Psoas muscle (tissue), 8 donors: ENCODE data around the gene ZSCAN22. TPM values are rescaled to one million over a fixed set of nuclear protein-coding genes. Genes with fewer than 3 reads are reported as not detected.
A peak's percentile ranks its signal among the peaks of the same experiment; 100 is the strongest.

Experiments used
- ATAC-seq, 4 donors: fragments of 200-7000 bp; cut with Tn5 transposase; one replicate each; pipeline ENCODE4 v1.9.1; 2020; ENCODE audit warnings: moderate library complexity in 3 of 4, mild to moderate bottlenecking in 2 of 4
- DNase-seq, 2 donors: peaks; one replicate each; pipeline ENCODE4 v3.0.0-alpha.2; 2020
- H3K27ac ChIP-seq: fragments of 200-600 bp; one replicate; pipeline ENCODE4 v1.8.0; 2022
- H3K27me3 ChIP-seq, 3 donors: fragments of 200-600 bp in 1 of 3; one replicate each; pipeline versions ENCODE4 v1.6.1 to v1.8.0; 2013 to 2022; ENCODE audit warnings: low read length in 2 of 3, mild to moderate bottlenecking in 2 of 3, moderate library complexity in 1 of 3; ENCODE audit not compliant: insufficient read depth in 3 of 3
- H3K36me3 ChIP-seq, 2 donors: fragments of 200-600 bp in 1 of 2; one replicate each; pipeline versions ENCODE4 v1.6.1 to v1.8.0; 2013 to 2022; ENCODE audit warnings: low read depth in 1 of 2, mild to moderate bottlenecking in 1 of 2, moderate library complexity in 1 of 2; ENCODE audit not compliant: insufficient read depth in 1 of 2
- H3K4me1 ChIP-seq: fragments of 200-600 bp; one replicate; pipeline ENCODE4 v1.8.0; 2022
- H3K4me3 ChIP-seq: fragments of 200-600 bp; one replicate; pipeline ENCODE4 v1.8.0; 2022; ENCODE audit warnings: mild to moderate bottlenecking
- H3K9me3 ChIP-seq: fragments of 200-600 bp; one replicate; pipeline ENCODE4 v1.8.0; 2022
- CTCF ChIP-seq: fragments of 200-600 bp; IDR thresholded peaks from one replicate; pipeline ENCODE4 v1.8.0; 2022; ENCODE audit warnings: antibody characterized with exemption
- WGBS, 3 donors: extraction: QIAGEN DNeasy Blood & Tissue Kit; methylation state at CpG; one replicate each; pipeline versions ENCODE4 v1.1.6 to v1.1.7; 2013; 5-methylcytosine and 5-hydroxymethylcytosine counted together
- intact Hi-C, 2 donors: fragments of 100-400 bp; cut with DNase I; formaldehyde crosslinking; loops; one replicate each; pipeline versions ENCODE4 v1.11.0 to v1.14.2; 2022
- polyA plus RNA-seq, 3 donors: library from polyadenylated mRNA; stranded (reverse); fragments of 200-250 nt; gene quantifications; one replicate each; pipeline ENCODE4 v1.2.3, GENCODE V29; 2013
- total RNA-seq, 4 donors: library from RNA; stranded (reverse); fragmentation: NEBNext Ultra II Directional in 2 of 4; extraction: Animal tissue kit (Norgen Biotek cat#: 25700) in 2 of 4; gene quantifications; one replicate each; pipeline versions ENCODE4 v1.2.1 to v1.2.4, GENCODE V29; 2021 to 2023
- donor health status: healthy with polysubstance abuse.
- donor health status: DM: no; HTN: no; CAD: no; lungs with moderate emphysema.
- donor health status: Bipolar disorder and iron deficiency.
- donor health status: healthy.
- donor health status: DM: yes; HTN: yes; CAD: no.
- donor health status: DM: no; HTN: no; CAD: no.
- donor health status: DM: no; HTN: no; CAD: no.
- donor health status: DM: yes; HTN: yes; CAD: no.

ZSCAN22 gene
- total and polyA plus RNA-seq, 7 donors: 1.1 to 3.1 (median 2.0) TPM

DNA sequence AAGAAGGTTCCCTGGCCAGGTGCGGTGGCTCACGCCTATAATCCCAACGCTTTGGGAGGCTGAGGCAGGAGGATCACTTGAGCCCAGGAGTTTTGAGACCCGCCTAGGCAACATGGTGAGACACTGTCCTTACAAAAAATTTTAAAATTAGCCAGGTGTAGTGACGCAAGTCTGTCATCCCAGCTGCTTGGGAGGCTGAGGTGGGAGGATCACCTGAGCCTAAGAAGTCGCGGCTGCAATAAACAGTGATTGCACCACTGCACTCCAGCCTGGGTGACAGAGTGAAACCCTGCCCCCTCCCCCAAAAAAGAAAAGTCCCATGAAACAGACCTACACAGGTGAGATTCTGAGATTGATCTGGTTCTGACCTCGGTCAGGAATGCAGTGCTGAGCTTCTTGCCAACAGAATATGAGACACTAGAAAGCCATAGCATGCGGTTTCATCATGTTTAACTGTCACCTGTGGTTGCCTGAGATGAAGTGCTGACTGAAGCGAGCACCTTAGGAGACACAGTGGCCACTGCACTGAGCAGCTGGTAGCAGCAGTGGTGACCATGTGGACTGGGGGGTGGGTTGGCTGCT lies 28.5 kb downstream of the ZSCAN22 start:
- 88 to 93% (median 92%) methylated on average over 10 of the region's 10 CpGs for WGBS, 3 donors
- H3K4me3 ChIP-seq: no peak overlapping the region
- no peak for DNase-seq
- no peak overlapping the region for H3K27ac ChIP-seq
- peaks cover 0 to 22% (median 4%) of the 10 kb centered on the region in 3 donors for H3K27me3 ChIP-seq
- H3K36me3 ChIP-seq: no peaks in the 10 kb centered on the region
- no peaks in the 10 kb centered on the region for H3K9me3 ChIP-seq
- H3K4me1 ChIP-seq: no peaks in the 10 kb centered on the region
- intact Hi-C loops: no loop called here
- TF ChIP-seq CTCF: no peak
- no peak for ATAC-seq

DNA sequence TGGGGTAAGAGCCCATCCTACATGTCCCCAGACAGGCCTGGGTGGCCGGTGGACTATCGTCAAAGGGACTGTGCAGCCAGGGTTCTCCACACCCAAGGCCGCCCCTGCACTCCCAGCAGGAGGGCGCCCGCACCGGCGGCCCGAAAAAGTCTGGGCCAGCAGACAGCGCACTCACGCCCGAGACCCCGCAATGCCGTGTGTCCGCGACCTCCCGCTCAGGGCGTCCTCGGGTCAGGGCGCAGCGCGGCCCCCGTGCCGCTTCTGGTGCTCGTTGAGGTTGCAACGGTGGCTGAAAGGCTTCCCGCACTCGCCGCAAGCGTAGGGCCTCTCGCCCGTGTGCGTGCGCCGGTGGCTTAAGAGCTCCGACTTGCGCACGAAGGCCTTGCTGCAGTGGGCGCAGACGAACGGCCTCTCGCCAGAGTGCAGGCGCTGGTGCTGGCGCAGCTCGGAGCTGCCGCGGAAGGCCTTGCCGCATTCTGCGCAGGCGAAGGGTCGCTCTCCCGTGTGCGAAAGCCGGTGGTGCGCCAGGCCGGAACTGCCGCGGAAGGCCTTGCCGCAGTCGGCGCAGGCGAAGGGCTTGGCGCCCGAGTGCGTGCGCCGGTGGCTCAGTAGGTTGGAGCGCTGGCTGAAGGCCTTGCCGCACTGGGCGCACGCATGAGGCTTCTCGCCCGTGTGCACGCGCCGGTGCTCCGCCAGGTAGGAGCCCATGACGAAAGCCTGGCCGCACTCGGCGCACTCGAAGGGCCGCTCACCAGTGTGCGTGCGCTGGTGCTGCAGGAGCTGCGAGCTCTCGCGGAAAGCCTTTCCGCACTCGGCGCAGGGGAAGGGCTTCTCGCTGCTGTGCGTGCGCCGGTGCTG lies 29.3 kb downstream of the ZSCAN22 start:
- no peak overlapping the region for H3K27ac ChIP-seq
- H3K27me3 ChIP-seq: peaks cover 0 to 15% (median 4%) of the 10 kb centered on the region in 3 donors
- peak overlapping the region; percentile 59 for H3K4me3 ChIP-seq
- 22 to 38% (median 25%) methylated on average over 67 to 94 of the region's 94 CpGs for WGBS, 3 donors
- H3K4me1 ChIP-seq: no peaks in the 10 kb centered on the region
- no peaks in the 10 kb centered on the region for H3K9me3 ChIP-seq
- no peaks in the 10 kb centered on the region for H3K36me3 ChIP-seq
- intact Hi-C loops: no loop called here
- DNase-seq (no peak), ATAC-seq (peak; percentile 31 to 57 (median 41))
- no peak for TF ChIP-seq CTCF

GRCh38 chr19:58356766-58357480 lies 30.1 kb downstream of the ZSCAN22 start:
- intact Hi-C loops: no loop called here
- WGBS, 3 donors: 22 to 59% (median 34%) methylated on average over 63 to 75 of the region's 75 CpGs
- H3K4me3 ChIP-seq: peak overlapping the region; percentile 59

More at GRCh38 chr19:58356766-58357480, 30.1 kb downstream of the ZSCAN22 start:
- no peaks in the 10 kb centered on the region for H3K36me3 ChIP-seq
- no peaks in the 10 kb centered on the region for H3K9me3 ChIP-seq
- DNase-seq (no peak), ATAC-seq (peak in 3 of 4 donors; percentile 4 to 20 (median 18))
- no peak for TF ChIP-seq CTCF
- H3K27me3 ChIP-seq: peaks cover 0 to 15% (median 1%) of the 10 kb centered on the region in 3 donors
- H3K27ac ChIP-seq: no peak overlapping the region
- H3K4me1 ChIP-seq: peaks cover 5% of the 10 kb centered on the region
